ENCODE measurements around the gene PPT2. TPM values are rescaled to one million over a fixed set of nuclear protein-coding genes. Genes with fewer than 3 reads are reported as not detected.
"Not testable (repeated sequence)": the region's sequence is repeated elsewhere in the genome, so short reads cannot be mapped to it uniquely, and the experiment has no call there.

The PPT2 gene
- polyA plus RNA-seq, 5 donors = 24.9 to 37.8 (median 26.7) TPM

DNA sequence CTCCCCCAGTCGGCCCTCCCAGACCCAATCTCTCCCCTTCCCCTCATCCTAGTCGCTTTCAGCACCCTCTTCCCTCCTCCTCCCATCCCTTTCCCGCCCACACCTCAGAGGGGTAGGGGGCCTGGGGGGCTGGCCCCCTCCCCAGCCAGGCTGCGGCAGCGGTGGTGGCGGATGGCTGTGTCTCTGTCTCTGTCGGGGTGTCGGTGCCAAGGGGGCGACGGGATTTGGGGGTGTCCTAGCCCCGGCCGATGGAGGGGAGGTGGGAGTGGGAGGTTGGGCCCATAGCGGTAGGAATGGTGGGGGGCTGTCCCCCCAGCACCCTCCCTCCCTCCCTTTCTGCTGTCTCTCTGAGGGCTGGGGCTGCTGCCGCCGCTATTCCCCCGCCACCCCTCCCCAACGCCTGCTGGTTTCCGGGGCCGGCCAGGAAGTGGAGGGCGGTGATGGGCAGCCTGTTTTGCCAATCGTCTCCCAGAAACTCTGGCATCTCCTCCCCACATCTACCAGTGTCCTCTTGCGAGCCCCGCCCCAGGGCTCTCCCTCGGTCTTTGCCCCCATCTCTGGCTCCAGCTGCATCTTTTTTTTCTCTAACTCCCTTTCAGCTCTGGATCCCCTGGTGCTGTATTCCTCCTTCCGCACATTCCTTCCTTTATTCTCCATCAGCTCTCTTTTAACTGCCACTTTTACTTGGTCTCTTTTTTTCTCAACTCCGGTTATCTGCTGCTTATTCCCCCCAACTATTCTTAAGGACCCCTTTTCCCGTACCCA, 22.0 kb downstream of the PPT2 start, which contains the start of gene AGPAT1:
Gene AGPAT1 (minus strand): TSS at position 374 of the 765 bp plus-strand sequence. CDS start 4,588 bp downstream, outside the sequence.
- peak; percentile 97 for DNase-seq

GRCh38 chr6:32176476-32177182, 22.7 kb downstream of the PPT2 start:
- DNase-seq = no peak

GRCh38 chr6:32177183-32177787, 23.3 kb downstream of the PPT2 start:
- DNase-seq = no peak

GRCh38 chr6:32177788-32178546, 24.0 kb downstream of the PPT2 start, which contains the start of gene RNF5:
Gene RNF5 (plus strand): TSS chr6:32178405. CDS start chr6:32178512, 107 bp downstream.
- peak; percentile 99 to 100 for DNase-seq

DNA sequence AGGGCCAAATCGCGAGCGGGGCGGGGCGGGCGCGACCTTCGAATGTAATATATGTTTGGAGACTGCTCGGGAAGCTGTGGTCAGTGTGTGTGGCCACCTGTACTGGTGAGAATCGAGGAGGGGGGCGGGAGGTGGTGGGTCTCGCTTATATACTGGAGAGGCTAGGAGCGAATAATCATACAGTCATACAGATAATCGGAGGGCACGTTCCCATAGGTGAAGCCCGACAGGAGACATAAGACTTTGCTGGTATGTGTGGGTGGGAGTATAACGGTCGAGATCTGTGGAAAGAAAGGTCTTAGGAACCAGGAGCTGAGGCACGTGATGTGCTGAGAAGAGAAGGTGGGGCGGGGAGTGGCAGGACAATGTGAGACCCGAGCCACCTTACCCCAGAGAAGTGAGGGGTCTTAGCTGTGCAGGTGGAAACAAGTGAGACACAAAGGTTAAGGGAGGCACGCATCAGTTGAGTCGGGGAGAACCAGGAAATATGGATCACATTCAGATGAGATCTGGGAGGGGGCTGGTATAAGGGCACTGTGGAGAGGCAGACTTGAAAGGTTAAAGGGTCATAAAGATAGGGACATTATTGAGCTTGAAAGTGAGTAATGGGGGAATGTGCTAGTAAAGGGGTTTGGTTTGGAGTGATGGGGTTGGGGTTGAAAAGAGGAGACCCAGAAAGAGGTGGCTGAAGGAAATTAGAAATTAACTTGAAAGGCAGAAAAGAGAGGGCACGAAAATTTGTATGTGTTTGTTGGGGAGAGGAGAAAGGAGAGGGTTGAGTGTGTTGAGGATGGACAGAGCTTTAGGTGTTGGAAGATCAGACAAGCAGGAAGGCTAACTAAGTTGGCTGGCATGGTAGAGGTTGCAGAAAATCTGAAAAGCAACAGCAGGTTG, 24.9 kb downstream of the PPT2 start:
- DNase-seq = no peak

GRCh38 chr6:32179766-32180405, 25.9 kb downstream of the PPT2 start:
- no peak for DNase-seq

GRCh38 chr6:32181148-32181702, 27.3 kb downstream of the PPT2 start:
- DNase-seq = no peak

DNA sequence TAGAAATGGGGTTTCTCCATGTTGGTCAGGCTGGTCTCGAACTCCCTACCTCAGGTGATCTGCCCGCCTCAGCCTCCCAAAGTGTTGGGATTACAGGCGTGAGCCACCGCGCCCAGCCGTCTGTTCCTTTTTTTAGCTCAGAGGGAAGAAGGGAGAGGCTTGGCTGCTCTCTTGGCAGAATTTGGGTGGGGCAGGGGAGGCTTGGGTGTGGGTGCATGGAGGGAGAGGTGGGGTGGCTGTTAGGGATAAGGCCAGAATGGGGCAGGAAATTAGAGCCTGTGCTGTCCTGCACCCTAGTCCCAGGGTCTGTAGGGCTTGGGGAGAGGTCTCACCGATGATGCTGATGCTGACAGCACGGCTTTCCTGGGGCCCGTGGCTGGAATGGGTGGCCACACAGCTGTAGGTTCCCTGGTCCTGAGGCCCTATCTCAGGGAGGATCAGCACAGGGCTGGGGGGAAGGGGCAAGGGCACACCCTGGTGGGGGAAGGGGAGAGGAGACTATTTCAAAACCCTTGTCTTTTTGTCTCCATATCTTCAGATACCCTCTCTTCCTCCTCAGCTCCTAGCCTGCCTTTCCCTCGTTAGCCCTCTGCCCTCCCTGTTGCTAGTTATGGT, 28.1 kb downstream of the PPT2 start:
- DNase-seq = no peak

GRCh38 chr6:32182555-32182981, 28.6 kb downstream of the PPT2 start:
- DNase-seq = no peak

DNA sequence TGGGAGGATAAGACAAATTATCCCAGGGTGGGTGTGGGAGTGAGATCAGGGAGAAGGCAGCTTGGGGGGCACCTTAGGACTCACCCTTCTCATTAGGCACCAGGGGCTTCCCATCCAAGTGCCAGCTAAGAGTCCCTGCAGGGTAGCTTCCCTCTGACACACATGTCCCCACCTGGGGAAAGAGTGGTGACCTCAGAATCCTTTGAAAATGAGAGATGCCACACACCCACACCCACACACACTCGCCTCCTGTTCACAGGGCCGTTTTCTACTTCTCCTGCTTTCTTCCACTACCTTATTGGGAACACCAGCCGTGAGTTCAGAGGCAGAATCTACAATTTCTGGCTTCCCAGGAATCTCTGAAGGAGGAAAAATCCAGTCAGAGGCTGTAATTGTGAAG, 29.1 kb downstream of the PPT2 start:
- no peak for DNase-seq

- DNase-seq = no peak
These were observed 29.6 kb downstream of the PPT2 start for GRCh38 chr6:32183483-32184083.

GRCh38 chr6:32184084-32184640, 30.2 kb downstream of the PPT2 start, which contains the start of gene AGER:
Gene AGER (minus strand): TSS chr6:32184253. CDS start chr6:32184222, 31 bp downstream.
- no peak for DNase-seq

DNA sequence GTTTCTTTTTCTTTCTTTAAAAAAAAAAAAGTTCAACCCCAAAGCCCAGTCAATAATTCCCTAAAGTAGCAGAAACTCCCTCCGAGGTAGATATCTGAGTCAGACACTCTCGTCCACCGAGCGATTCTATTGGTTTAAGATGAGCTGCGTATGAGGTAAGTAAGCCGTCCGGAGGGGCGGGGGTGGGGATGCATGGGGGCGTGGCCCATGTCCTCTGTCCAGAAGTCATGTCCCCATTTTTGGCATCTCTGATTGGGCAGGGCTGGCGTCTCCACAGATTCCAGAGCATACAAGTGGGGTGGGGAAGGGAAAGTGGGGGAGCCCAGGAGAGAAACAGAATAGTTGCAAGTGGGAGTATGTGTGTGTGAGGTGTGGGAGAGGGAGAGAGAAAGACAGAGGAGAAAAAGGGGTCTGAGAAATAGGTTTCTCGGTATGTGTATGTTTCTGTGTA, 31.8 kb downstream of the PPT2 start:
- DNase-seq = not testable (repeated sequence)

DNA sequence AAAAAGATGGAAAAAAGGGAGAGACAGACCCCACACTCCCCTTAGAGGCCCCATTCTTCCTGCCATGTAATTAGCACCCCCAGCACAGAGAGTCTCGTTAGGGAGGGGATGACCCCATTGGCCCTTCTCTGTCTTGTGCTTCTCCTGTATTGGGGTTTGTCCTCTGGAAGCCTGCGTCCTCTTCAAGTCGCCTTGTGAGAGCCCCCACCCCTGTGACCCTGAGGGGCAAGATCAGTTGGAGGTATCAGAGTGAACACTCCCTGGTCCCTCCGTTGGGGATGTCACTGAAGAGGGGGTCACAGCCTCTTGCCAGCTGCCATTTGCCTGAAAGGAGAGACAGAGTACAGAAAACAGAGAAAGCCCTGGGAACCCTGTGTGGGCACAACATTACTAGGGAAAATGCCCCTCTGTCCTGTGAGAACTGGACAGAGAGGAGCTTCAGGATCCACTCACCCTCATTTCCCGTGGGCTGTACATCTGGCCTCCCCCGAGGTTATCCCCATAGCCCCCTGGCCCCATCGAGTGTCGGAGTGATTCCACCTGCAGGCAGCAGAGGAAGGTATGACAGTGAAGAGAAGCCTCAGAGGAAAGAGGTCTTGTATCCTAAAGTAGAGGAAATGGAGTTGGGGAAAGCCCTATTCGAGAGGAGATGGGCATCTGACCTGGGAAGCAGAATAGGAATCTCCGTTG, 32.4 kb downstream of the PPT2 start:
- not testable (repeated sequence) for DNase-seq

GRCh38 chr6:32187009-32187709, 33.2 kb downstream of the PPT2 start:
- DNase-seq = no peak

DNA sequence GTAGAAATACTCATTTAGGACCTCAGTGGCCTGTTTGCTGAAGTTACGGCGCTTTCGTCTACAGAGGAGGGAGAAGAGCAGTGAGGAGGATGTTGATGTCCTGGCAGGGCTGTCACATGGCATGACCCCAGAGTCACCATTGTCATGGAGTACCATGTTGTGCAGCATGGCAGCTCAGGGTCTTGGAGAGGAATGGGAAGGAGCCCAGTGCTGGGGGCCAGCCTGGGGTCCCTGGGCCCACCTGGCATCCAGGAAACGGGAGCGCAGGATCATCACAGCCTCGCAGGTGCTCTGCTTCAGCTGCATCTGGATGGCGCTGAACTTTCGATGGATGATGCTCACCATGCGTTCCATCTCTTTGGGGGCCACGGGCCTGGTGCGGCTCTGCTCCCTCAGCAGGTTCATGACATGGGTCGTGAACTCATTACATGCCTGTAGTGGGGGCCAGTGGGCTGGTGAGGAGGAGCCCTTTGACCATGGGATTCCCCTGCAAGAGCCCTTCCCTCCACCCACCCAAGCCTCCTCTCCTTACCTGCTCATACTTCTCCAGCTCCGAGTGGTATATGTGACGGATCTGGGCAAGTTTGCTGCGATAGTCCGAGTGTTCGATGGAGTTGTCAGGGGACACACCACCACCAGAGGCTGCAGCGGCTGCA, 33.9 kb downstream of the PPT2 start:
- DNase-seq = not testable (repeated sequence)

Data from right lung (tissue), 5 donors.